Hematopoietic multipotent progenitor cell treated with erythropoietin and hydrocortisone succinate and interleukin-3 and kit ligand, for 6 days (in vitro differentiated cells): ENCODE results near the gene GSTP1.
"Not testable (repeated sequence)": the region's sequence is repeated elsewhere in the genome, so short reads cannot be mapped to it uniquely, and the experiment has no call there.

ENCODE experiments used
- DNase-seq: peaks from one replicate; pipeline ENCODE4 v3.0.0-alpha.2; 2015

GSTP1 gene

GRCh38 chr11:67599149-67599548 lies 15.5 kb downstream of the GSTP1 start:
- no peak for DNase-seq

DNA sequence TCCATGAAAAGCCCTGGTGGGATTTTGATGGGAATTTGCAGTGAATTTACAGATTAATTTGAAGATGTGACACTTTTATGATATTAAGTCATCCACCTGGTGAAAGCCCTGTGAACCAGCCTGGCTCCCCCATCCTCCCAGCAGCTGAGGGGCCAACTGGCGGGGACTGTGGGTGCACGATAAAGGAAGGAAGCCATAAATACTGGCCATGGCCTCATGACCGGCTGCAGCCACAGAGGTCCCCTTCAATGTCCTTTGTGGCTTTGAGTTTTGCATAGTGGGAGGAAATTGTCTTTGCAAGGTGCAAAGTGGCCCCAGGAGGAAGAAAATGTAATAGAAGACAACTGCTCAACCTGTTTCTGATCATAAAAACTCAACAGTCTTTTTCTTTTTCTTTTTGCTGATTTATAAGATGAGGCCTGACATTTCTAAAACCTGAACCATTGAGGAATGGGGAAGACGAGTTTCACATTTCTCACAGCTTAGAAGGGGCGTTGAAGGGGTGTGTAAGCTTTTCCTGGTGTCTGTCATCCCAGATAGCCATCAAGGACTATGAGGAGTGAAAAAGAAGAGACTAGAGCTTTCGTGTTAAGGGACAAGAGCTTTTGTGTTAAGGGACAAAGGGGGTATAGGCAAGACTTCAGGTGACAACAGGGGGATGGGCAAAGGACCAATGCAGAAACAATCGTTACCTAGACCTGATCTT lies 16.9 kb downstream of the GSTP1 start:
- DNase-seq: peak; percentile 58

GRCh38 chr11:67601098-67601497 lies 17.5 kb downstream of the GSTP1 start:
- DNase-seq: no peak

- not testable (repeated sequence) for DNase-seq
Measured at GRCh38 chr11:67604119-67604518, 20.5 kb downstream of the GSTP1 start.

DNA sequence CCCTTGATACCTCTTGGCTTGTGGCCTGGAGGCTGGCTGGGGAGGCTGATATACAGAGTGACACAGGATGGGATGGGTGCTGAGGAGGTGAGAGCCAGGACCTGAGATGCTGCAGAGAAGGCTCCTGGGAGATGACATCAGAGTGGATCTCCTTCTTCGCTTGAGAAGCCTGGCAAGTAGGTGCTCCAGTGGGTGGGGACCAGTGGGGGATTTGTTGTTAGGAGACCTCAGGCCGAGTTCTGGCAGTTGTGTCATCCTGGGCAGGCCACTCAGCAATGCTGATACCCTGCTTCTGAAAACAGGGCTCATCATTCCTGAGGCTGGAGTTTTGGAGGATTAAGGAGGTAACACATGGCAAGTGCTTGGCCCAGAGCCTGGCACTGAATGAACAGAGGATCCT lies 21.2 kb downstream of the GSTP1 start:
- DNase-seq: no peak

DNA sequence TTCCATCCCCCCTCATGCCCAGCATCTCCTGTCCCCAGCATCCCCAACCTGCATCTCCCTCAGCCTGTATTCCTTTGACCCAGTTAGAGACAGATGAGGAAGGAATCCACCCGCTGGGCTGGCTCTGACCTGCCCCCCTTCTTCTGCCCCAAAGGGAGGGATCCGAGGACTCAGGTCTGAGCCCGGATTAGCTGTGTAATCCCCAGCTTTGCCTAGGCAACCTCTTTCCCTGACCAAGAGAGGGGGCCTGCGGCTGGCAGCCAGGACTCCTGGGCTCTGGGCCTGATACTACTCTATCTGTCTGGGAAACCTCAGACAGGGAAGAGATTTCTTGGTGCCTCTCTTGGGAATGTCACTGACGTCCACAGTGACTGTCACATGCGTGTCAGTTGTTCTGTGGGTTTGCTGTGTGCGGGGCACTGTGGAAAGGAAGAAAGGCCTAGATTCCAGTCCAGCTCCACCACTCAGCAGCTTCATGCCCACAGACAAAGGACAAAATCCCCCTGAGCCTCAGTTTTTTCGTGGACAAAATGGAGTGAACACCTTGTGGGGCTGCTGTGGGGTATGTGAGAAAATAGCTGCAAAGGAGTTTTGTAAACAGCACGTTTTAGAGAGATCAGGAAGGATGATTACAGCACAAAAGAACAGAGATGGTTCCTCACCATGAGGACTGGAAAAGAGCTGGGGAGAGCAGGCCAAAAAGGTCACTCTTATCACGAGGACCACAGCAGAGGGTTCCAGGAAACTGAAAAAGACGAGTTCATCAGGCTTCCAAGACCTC lies 21.8 kb downstream of the GSTP1 start:
- DNase-seq: no peak

- DNase-seq: no peak
Measured at GRCh38 chr11:67606093-67606491, 22.5 kb downstream of the GSTP1 start.

GRCh38 chr11:67606492-67607295 lies 23.1 kb downstream of the GSTP1 start, which contains the start of gene NDUFV1:
NDUFV1 (plus strand) TSS chr11:67606936; CDS start chr11:67607005, 69 bp downstream.
- peak; percentile 98 for DNase-seq

GRCh38 chr11:67607507-67607906 lies 23.9 kb downstream of the GSTP1 start:
- no peak for DNase-seq

DNA sequence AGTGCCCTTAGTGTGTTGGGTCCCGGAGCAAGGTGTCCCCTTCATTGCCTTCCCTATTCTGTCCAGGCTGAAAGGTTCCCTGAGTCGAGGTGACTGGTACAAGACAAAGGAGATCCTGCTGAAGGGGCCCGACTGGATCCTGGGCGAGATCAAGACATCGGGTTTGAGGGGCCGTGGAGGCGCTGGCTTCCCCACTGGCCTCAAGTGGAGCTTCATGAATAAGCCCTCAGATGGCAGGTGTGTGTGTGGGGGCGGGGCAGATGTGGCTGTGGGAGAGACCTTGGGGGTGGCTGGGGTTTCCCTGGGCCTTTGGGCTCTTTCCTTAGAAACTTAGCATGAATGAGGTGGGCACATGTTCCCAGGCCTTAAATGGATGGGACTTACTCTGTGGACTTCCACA lies 24.9 kb downstream of the GSTP1 start:
- DNase-seq: no peak

DNA sequence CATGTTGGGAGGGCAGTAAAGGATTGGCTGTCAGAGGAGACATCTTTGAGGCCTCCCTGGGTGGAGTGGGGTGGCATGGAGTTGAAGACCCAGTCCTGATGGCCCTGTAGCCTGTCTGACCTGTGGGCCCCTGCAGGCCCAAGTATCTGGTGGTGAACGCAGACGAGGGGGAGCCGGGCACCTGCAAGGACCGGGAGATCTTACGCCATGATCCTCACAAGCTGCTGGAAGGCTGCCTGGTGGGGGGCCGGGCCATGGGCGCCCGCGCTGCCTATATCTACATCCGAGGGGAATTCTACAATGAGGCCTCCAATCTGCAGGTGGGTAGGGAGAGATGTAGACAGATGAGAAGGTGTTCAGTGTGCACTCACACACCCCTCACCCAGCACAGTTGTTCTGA lies 25.7 kb downstream of the GSTP1 start:
- DNase-seq: no peak

DNA sequence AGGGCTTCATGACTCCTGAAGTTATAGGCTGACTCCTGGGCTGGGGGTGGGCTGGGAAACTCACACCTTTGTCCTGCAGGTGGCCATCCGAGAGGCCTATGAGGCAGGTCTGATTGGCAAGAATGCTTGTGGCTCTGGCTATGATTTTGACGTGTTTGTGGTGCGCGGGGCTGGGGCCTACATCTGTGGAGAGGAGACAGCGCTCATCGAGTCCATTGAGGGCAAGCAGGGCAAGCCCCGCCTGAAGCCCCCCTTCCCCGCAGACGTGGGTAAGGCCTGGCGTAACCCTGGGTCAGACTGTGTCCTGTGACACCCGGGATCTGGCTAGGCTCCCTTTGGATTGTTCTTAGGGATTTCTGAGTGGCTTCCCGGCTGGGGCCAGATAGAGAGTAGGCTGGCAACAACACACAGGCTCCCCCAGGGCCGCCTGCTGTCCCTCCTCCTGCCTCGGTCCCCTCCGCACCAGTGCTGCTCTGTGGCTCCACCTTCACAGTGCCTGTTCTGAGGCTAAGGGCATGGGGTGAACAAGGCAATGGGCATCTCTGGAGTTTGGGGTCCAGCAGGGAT lies 26.8 kb downstream of the GSTP1 start:
- no peak for DNase-seq

GRCh38 chr11:67611165-67611564 lies 27.6 kb downstream of the GSTP1 start:
- DNase-seq: no peak

GRCh38 chr11:67611704-67612587 lies 28.3 kb downstream of the GSTP1 start:
- no peak for DNase-seq

DNA sequence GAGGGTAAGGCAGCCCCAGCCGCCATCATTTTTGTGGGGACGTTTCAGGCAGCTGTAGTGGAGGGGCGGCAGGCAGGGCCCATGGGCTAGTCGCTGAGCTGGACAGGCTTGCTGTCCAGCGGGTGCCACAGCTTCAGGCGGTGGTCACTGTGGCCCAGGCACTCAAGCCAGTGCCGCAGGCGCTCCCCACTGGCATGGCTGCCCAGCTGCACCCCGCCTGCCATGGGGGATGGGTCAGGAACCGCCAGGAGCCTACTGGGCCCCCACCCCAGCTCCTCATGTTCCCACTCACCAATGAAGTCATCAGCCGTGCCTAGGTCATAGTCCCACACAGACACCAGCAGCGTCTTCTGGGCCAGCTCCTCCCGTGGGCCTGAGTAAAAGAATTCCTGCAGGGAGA lies 29.1 kb downstream of the GSTP1 start:
- DNase-seq: no peak

DNA sequence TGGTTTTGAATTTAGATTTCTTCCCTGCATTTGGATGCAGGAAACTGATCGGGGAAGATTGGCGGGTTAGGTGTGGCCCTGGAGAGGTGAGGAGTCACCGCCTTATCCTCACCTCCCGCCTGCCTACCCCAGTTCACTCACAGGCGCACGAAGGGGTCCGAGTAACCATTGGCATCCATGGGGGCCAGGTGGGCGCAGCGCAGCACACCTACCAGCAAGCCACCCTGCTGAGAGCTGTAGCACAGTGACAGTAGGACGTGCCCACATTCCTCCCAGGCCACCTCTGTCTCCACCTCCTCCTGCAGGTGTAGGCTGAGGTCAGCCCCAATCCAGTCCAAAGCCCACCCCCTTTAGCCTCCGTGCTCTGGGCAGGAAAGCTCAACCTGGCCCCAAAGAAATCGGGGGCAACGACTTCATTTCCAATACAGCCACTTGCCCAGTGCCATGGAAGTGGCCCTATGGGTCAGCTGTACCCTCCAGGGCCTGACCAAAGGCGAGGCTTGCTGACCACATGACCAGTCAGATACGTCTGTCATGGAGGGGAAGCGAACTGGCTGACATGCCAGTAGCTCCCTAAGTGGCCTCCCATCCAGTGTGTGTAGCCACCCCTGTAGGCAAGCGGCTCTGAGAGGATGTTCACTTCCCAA lies 29.8 kb downstream of the GSTP1 start:
- DNase-seq: no peak

- DNase-seq: peak; percentile 80
Measured at GRCh38 chr11:67613960-67614715, 30.5 kb downstream of the GSTP1 start.

DNA sequence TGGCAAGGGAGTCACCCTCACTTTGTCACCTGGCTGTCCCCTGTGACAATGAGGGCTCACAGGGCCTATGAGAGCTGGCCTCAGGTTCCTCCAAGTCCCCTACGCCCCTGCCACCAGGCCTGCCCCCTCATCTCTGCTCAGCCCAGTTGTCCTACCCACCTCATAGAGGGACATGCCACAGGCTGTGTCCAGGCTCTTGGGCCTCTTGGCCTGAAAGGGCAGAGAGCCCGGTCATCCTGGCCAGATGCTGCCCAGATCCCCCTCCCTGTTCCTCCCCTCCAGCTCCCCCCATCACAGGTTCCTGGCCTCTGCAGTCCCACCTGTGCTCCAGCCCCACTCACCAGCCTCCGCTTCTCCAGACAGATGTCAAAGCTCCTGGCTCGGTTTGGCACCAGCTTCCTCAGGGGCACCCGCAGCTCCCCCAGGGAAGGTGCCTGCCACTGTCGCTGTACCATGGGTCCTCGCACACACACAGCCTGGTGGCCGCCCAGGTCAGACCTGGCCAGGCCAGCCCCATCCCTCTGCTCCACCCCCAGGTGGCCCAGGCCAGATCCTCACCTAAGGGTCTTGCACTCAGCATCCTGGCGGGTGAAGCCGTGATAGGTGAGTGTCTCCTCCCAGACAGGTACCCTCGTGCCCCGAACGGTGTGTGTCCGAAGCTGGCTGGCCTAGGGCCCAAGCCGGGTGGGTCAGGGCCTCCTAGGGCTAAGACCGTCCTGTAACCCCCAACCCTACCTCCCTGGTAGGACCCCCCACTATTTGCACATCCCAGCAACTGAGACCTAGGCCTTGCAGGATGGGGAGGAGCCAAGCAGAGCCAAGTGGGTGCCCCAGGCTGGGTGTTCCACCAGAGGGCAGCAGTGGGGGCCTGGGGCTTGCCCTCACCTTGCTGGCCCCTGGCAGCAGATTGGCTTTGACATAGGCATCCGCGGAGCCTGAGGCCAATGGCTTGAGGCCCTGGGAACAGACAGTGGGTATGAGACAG lies 31.4 kb downstream of the GSTP1 start:
- DNase-seq: peak; percentile 78

DNA sequence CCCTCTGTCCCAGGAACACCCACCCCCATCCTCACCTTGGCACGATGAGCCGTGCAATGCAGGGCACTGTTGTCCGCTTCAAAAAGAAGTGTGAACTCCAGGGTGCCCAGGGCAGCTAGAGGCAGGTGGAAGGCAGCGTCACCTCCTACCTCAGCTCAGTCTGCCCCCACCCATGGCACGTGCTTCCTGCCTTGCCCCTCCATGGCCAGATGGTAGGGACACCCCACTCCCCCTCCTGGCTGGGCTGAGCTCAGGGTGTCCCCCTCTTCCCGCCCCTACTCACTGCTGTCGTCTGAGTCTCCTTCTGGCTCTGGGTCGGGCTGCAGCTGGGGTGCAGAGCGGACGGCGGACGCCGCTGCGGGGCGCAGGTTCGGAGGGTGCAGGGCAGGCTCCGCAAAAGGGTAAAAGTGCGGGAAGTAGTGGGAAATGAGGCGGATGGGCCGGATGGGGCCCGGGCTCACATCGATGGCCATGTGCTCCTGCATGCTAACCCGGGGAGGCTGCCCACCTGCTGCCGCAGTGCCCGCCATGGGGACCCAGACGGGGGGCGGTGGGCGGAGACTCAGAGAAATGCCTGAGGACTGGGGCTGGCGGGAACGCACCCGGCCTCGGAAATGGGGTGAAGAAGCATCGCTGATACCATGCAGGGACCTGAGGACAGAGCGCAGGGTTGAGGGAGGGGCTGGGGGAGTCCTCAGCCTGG lies 32.3 kb downstream of the GSTP1 start:
- no peak for DNase-seq
